DOHH2 (cell line): ENCODE measurements around the gene SBSN.

Experiments used
- H3F3A ChIP-seq: fragments of 200-600 bp; sonication (generic), shearing (Covaris generic); 2 replicates; pipeline ENCODE4 v1.6.0; 2016; ENCODE audit warnings: antibody characterized with exemption, mild to moderate bottlenecking; ENCODE audit not compliant: control insufficient read depth, insufficient read depth
- H3K27ac ChIP-seq: fragments of 200-600 bp; sonication (generic); 2 replicates; pipeline ENCODE4 v1.5.1; 2014; ENCODE audit warnings: low read depth, mild to moderate bottlenecking, low read length, moderate library complexity
- H3K27me3 ChIP-seq: fragments of 200-600 bp; sonication (generic); 2 replicates; pipeline ENCODE4 v1.6.1; 2014; ENCODE audit warnings: mild to moderate bottlenecking, low read length, mixed read lengths; ENCODE audit not compliant: control insufficient read depth
- H3K36me3 ChIP-seq: fragments of 200-600 bp; sonication (generic); 2 replicates; pipeline ENCODE4 v1.6.1; 2014; ENCODE audit warnings: mild to moderate bottlenecking, low read length, moderate library complexity, mixed read lengths; ENCODE audit not compliant: control insufficient read depth
- H3K4me1 ChIP-seq: fragments of 200-600 bp; sonication (generic); 2 replicates; pipeline ENCODE4 v1.6.1; 2014; ENCODE audit warnings: mild to moderate bottlenecking, low read length, mixed read lengths; ENCODE audit not compliant: control insufficient read depth
- H3K4me2 ChIP-seq: fragments of 200-600 bp; sonication (generic); 2 replicates; pipeline ENCODE4 v1.6.0; 2014; ENCODE audit warnings: mild to moderate bottlenecking, low read length, moderate library complexity
- H3K4me3 ChIP-seq: fragments of 200-600 bp; sonication (generic); 2 replicates; pipeline ENCODE4 v1.5.1; 2014; ENCODE audit warnings: mild to moderate bottlenecking, low read length, mixed read lengths
- H3K79me2 ChIP-seq: fragments of 200-600 bp; sonication (generic); 2 replicates; pipeline ENCODE4 v1.6.1; 2014; ENCODE audit warnings: mild to moderate bottlenecking, low read length, mixed read lengths; ENCODE audit not compliant: control insufficient read depth
- H3K9me2 ChIP-seq: fragments of 200-600 bp; sonication (generic); replicated peaks from 2 replicates; pipeline ENCODE4 v1.6.1; 2014; ENCODE audit warnings: mild to moderate bottlenecking, low read length, mixed read lengths; ENCODE audit not compliant: control insufficient read depth
- H3K9me3 ChIP-seq: fragments of 200-600 bp; sonication (generic); 2 replicates; pipeline ENCODE4 v1.6.1; 2014; ENCODE audit warnings: antibody characterized with exemption, low read length, mixed read lengths; ENCODE audit not compliant: control insufficient read depth, insufficient read depth
- H4K20me1 ChIP-seq: fragments of 200-600 bp; sonication (generic); 2 replicates; pipeline ENCODE4 v1.6.0; 2014; ENCODE audit warnings: low read depth, mild to moderate bottlenecking, antibody characterized with exemption, low read length, moderate library complexity; ENCODE audit not compliant: control insufficient read depth, insufficient read depth
- CTCF ChIP-seq: fragments of 200-600 bp; sonication (generic); IDR thresholded peaks from one replicate; pipeline ENCODE4 v1.5.1; 2014; ENCODE audit warnings: antibody characterized with exemption, mild to moderate bottlenecking, low read depth, low read length; ENCODE audit not compliant: poor library complexity, severe bottlenecking
- EZH2phosphoT487 ChIP-seq: fragments of 200-600 bp; sonication (generic); IDR thresholded peaks from 2 replicates; pipeline ENCODE4 v1.6.1; 2017; ENCODE audit warnings: borderline replicate concordance, mild to moderate bottlenecking, antibody characterized with exemption, low read length, moderate library complexity, mixed read lengths

SBSN gene

GRCh38 chr19:35543280-35544109 is 15.4 kb upstream of the SBSN start:
- Histone ChIP-seq H3K4me2 (peak overlapping the region; percentile 91), H3K9me2 (no peaks in the 10 kb centered on the region), H3K79me2 (peaks cover 40% of the 10 kb centered on the region), H3F3A (no peaks in the 10 kb centered on the region), H3K4me3 (peak overlapping the region; percentile 97), H4K20me1 (peaks cover 2% of the 10 kb centered on the region; the same call in 1 of the 2 replicates), H3K4me1 (peaks cover 34% of the 10 kb centered on the region), H3K36me3 (peaks cover 40% of the 10 kb centered on the region), H3K9me3 (no peaks in the 10 kb centered on the region), H3K27ac (no peak overlapping the region), H3K27me3 (no peaks in the 10 kb centered on the region)
- TF ChIP-seq CTCF (no peak), EZH2phosphoT487 (no peak)

- no peaks in the 10 kb centered on the region for H3K9me3 ChIP-seq
- no peak overlapping the region for H3K4me3 ChIP-seq
- no peaks in the 10 kb centered on the region for H3F3A ChIP-seq
- peaks cover 2% of the 10 kb centered on the region; the same call in 1 of the 2 replicates for H4K20me1 ChIP-seq
- TF ChIP-seq EZH2phosphoT487 (no peak), CTCF (no peak)
- H3K4me2 ChIP-seq, result no peak overlapping the region
- H3K79me2 ChIP-seq, result peaks cover 39% of the 10 kb centered on the region
- H3K9me2 ChIP-seq, result no peaks in the 10 kb centered on the region
- no peaks in the 10 kb centered on the region for H3K27me3 ChIP-seq
- H3K4me1 ChIP-seq, result peaks cover 34% of the 10 kb centered on the region
- H3K36me3 ChIP-seq, result peaks cover 37% of the 10 kb centered on the region
- no peak overlapping the region for H3K27ac ChIP-seq
These were observed 14.1 kb upstream of the SBSN start for GRCh38 chr19:35542209-35542608.

DNA sequence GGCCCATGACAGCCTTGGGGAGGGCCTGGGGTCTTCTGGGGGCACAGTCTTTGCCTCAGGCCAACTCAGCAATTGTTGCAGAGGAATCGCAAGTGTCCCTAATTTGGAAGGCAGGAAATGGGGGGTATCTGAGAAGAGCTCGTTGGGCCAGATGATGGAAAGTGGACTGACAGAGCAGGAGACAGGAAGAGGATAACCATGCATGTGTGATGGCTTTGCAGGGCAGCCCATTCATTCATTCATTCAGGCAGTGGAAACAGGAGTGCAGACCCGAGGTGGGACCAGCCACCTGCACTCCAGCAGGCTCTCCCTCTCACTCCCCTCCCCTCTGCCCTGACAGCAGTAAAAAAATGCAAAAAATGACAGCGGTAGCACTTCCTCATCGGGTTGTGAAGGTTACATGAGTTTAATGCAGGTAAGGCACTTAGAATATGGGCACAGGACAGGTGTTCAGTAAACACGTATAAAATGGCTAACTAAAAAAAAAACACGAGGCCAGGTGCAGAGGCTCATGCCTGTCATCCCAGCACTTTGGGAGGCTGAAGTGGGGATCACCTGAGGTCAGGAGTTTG is 12.3 kb upstream of the SBSN start:
- Histone ChIP-seq H3K9me3 (no peaks in the 10 kb centered on the region), H3K27ac (no peak overlapping the region), H3K27me3 (no peaks in the 10 kb centered on the region), H3K4me3 (no peak overlapping the region), H3K4me1 (peaks cover 25% of the 10 kb centered on the region), H3F3A (no peaks in the 10 kb centered on the region), H3K9me2 (no peaks in the 10 kb centered on the region), H4K20me1 (no peaks in the 10 kb centered on the region), H3K36me3 (peaks cover 34% of the 10 kb centered on the region), H3K4me2 (0 out of 2 replicates have a peak overlapping the region, but pooled peaks have one; percentile 22), H3K79me2 (peaks cover 22% of the 10 kb centered on the region)
- TF ChIP-seq EZH2phosphoT487 (no peak), CTCF (no peak)
